Brain microvascular endothelial cell (primary cell): ENCODE results near the gene DSEL.

Experiments
- DNase-seq: peaks from one replicate; pipeline ENCODE4 v3.0.0-alpha.2; 2020
- H3K27ac ChIP-seq: fragments of 250-450 bp; sonication (Bioruptor Pico); 2 replicates; pipeline ENCODE4 v1.5.1; 2020; ENCODE audit warnings: mild to moderate bottlenecking, moderate library complexity
- H3K27me3 ChIP-seq: fragments of 250-450 bp; sonication (Bioruptor Pico); replicated peaks from 2 replicates; pipeline ENCODE4 v1.5.1; 2020; ENCODE audit warnings: mild to moderate bottlenecking
- H3K36me3 ChIP-seq: fragments of 250-450 bp; sonication (Bioruptor Pico); replicated peaks from 2 replicates; pipeline ENCODE4 v1.5.1; 2020; ENCODE audit warnings: mild to moderate bottlenecking
- H3K4me3 ChIP-seq: 2 replicates; pipeline ENCODE4 v1.5.1; 2011; ENCODE audit warnings: low read depth, mild to moderate bottlenecking, control low read depth, low read length, moderate library complexity
- CTCF ChIP-seq: IDR thresholded peaks from 2 replicates; pipeline ENCODE4 v1.5.1; 2011; ENCODE audit warnings: low read depth, mild to moderate bottlenecking, moderate library complexity, low read length, control low read depth, inconsistent platforms; ENCODE audit errors: missing control alignments
- in situ Hi-C: cut with HindIII; loops from 2 replicates; pipeline ENCODE4 v1.10.0; 2017; ENCODE audit warnings: low sequenced_read_pairs, low pct_ligation_motif_present

The DSEL gene

GRCh38 chr18:67540559-67540958, 24.0 kb upstream of the DSEL start:
- Histone ChIP-seq H3K4me3 (no peak overlapping the region), H3K27me3 (no peaks in the 10 kb centered on the region), H3K36me3 (no peaks in the 10 kb centered on the region), H3K27ac (no peak overlapping the region)
- no peak for DNase-seq
- in situ Hi-C loops, result no loop called here
- no peak for TF ChIP-seq CTCF

GRCh38 chr18:67531929-67532328, 15.4 kb upstream of the DSEL start:
- in situ Hi-C loops, result no loop called here
- Histone ChIP-seq H3K4me3 (no peak overlapping the region), H3K27ac (no peak overlapping the region), H3K27me3 (no peaks in the 10 kb centered on the region), H3K36me3 (no peaks in the 10 kb centered on the region)
- no peak for TF ChIP-seq CTCF
- no peak for DNase-seq

GRCh38 chr18:67525328-67526099, 9.0 kb upstream of the DSEL start:
- in situ Hi-C loops, result no loop called here
- peak; percentile 95 for DNase-seq
- Histone ChIP-seq H3K4me3 (no peak overlapping the region), H3K27ac (peak overlapping the region; percentile 47), H3K27me3 (no peaks in the 10 kb centered on the region), H3K36me3 (no peaks in the 10 kb centered on the region)
- no peak for TF ChIP-seq CTCF

- Histone ChIP-seq H3K4me3 (no peak overlapping the region), H3K27ac (no peak overlapping the region), H3K27me3 (no peaks in the 10 kb centered on the region), H3K36me3 (no peaks in the 10 kb centered on the region)
- DNase-seq, result no peak
- TF ChIP-seq CTCF, result no peak
- in situ Hi-C loops, result no loop called here
Measured at GRCh38 chr18:67520351-67520921, 3.9 kb upstream of the DSEL start.

GRCh38 chr18:67519592-67519991, 3.1 kb upstream of the DSEL start:
- H3K27me3 ChIP-seq, result no peaks in the 10 kb centered on the region
- in situ Hi-C loops, result no loop called here
- peak; percentile 14 for DNase-seq
- no peak for TF ChIP-seq CTCF
- no peak overlapping the region for H3K27ac ChIP-seq
- no peak overlapping the region for H3K4me3 ChIP-seq
- H3K36me3 ChIP-seq, result no peaks in the 10 kb centered on the region
